ENCODE data around the gene EFEMP2.

Gene EFEMP2

DNA sequence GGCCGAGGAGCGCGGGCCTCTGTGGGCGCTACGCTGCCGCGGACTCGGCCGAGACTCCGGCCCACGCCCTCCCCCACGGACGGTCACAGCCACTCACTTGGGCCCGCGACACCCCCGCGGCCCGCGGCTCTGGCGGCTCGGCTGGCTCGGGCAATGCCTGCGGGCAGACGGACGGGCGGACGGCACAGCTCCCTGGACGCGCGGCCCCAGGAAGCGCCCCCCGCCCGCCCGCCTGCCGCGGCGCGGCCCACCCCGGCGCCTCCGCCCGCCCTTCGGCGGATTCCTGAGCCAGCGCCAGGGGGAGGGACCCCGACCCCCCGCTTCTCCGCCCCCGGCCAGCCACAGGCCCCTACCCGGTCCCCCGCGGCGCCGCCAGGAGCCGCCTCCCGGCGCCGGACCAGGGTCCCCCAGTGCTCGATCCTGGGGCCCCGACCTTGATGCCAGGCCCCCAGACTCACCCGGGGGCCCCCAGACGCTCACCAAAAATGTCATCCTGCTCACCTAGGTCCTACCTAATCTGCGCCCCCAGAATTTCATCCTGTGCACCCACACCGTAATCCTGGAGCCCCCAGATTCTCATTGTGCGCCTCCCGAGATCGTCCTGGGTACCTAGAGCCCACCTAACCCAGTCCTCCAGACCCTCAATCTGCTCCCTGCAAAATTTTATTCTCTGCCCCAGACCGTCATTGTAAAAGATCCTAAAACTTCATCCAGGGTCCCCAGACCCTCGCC, at the start of gene EFEMP2:
EFEMP2 (minus strand) TSS at position 215 of the 732 bp plus-strand sequence. CDS start 446 bp downstream, outside the sequence.
- DNase-seq (ENCODE audit: low spot score): no peak

DNA sequence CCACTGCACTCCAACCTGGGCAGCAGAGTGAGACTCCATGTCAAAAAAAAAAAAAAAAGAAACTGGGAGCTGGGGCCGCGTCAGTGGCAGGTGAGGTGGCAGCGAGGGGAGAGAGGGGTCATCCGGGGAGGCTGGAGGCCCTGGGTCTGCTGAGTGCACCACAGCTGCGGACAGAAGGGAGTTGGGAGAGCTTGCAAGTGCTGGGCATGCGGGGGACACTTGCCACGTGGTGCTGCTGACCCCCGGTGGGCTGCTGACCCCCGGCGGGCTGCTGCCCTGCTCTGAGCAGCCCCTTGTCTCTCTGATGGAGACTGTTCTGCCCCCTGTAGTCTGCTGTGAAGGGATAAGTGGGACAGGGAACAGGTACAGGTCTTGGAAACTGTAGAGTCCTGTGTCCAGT, 49.3 kb upstream of the EFEMP2 start:
- no peak for DNase-seq (ENCODE audit: low spot score)

DNA sequence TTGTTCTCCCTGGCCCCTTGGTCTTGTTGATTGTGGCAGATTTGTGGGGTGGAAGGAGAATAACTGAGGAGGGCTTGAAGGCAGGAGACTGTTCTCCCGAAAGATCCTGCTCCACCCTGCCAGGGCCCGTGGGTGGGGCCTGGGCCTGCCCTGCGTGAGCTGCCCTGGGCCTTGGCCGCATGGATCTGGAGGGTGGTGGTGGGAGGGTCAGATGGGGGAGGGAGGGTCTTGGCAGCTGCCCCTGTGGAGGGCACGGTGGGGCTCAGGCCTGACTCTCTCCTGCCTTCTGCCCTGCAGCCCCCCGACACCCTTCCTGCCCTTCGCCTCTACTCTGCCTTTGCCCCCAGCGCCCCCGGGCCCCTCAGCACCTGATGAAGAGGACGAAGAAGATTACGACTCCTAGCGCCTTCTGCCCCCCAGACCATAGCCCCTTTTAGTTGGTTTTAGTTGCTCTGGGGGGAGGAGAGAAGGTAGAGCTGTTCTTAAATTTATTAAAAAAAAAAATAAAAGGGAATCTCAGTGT, 48.5 kb upstream of the EFEMP2 start:
- no peak for DNase-seq (ENCODE audit: low spot score)

DNA sequence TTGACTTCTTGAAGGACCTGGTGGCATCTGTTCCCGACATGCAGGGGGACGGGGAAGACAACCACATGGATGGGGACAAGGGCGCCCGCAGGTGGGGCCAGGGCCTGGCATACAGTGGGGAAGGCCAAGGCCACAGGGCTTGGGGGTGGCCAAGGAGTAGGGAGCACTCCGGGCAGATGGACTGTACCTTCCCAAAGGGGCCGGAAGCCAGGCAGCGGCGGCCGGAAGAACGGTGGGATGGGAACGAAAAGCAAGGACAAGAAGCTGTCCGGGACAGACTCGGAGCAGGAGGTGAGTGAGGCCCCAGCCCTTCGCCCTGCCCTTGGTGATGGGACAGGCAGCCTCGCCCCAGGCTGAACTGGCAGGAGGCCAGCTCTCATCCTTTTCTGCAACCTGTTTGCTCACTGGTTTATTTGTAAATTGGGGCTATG, 47.8 kb upstream of the EFEMP2 start:
- DNase-seq (ENCODE audit: low spot score): no peak

DNA sequence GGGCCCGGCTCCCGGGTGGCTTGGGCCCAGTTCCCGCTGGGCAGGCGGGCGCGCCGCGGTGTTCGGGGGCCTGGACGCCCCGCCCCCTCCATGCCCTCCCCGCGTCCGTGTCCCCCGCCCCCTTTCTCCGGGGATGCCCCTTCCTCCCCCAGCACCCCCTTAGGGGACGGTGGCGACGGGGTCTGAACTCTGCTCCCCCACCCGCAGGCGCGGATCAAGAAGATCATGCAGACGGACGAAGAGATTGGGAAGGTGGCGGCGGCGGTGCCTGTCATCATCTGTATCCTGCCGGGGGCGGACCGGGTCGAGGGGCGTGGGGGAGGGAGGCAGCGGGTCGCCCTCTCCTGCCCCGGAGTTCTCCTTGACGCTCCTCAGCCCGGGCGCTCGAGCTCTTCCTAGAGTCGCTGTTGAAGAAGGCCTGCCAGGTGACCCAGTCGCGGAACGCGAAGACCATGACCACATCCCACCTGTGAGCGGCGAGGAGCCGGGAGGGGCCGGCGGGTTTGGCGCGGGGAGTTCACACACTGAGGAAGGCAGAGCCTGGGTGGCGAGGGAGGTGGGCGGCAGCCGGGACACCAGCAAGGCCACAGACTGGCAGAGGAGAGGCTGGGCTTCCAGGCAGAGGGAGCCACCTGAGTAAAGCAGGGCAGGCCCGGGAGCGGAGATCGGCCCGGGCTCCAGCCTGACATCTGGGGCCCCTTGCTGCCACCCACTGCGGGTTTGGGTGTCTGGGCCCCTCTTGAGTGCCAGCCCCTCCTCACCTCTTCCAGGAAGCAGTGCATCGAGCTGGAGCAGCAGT, 47.2 kb upstream of the EFEMP2 start:
- peak; percentile 47 for DNase-seq (ENCODE audit: low spot score)

DNA sequence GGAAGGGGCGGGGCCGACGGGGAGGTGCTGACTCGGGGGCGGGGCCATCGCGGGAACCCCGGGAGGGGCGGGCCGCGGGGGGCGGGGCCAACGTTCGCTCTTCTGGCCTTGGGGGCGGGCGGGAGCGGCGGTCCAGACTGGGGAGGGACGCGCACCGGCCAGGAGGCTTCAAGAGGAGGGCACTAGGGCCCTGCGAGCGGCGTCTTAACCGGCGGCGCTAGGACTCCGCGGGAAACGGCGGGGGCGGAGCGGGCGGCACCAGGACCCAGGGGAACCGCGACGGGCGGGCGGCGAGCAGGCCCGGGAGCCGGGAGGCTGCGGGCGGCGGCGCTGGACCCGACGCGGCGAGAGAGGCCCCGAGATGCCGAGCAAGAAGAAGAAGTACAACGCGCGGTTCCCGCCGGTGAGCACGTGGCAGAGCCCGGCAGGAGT, 46.6 kb upstream of the EFEMP2 start, which contains the start of gene DRAP1:
DRAP1 (plus strand) TSS at position 286 of the 432 bp plus-strand sequence; CDS start at position 362, 76 bp downstream.
- peak; percentile 98 for DNase-seq (ENCODE audit: low spot score)

DNA sequence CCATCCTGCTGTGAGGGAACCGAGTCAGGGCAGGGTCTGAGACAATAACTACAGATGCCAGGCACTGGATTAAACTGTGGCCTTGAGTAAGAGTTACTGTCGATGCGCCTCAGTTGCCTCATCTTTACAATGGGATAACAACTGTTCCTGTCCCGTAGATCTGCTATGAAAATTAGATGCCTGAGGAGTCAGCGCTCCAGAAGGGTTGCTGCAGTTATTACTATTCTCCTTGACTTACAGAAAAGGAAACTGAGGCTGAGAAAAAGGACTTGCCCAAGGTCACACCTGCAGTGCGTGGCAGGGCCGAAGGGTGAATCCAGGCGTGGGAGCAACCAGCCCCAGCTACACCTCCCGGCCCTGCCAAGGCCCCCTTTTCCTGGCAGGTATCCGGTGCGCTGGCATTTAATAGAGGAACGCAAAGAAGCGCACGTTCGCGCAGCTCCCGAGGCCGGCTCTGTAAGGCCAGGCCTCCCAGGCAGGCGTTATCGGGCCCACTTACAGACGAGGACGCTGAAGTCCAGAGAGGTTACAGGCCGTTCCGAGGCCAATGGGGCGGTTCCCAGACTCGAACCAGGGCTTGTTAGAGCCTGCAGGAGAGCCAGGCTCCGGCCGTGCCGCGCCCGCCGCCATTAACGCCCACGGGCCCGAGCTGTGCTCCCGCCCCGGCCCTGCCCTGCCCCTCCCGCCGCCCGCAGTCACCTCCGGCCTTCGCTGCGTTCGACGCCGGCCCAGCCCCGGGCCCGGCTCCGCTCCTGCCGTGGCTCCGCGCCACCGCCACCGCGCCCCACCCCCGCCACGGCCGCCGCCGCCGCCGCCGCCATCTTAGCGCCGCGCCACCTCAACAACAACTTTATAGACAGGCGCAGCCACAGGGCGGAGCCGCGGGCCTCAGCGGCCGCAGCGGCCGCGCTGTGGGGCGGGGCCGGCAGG, 45.9 kb upstream of the EFEMP2 start, which contains the start of gene C11orf68:
C11orf68 (minus strand) TSS at position 852 of the 930 bp plus-strand sequence; CDS start at position 821, 31 bp downstream.
- DNase-seq (ENCODE audit: low spot score): no peak

DNA sequence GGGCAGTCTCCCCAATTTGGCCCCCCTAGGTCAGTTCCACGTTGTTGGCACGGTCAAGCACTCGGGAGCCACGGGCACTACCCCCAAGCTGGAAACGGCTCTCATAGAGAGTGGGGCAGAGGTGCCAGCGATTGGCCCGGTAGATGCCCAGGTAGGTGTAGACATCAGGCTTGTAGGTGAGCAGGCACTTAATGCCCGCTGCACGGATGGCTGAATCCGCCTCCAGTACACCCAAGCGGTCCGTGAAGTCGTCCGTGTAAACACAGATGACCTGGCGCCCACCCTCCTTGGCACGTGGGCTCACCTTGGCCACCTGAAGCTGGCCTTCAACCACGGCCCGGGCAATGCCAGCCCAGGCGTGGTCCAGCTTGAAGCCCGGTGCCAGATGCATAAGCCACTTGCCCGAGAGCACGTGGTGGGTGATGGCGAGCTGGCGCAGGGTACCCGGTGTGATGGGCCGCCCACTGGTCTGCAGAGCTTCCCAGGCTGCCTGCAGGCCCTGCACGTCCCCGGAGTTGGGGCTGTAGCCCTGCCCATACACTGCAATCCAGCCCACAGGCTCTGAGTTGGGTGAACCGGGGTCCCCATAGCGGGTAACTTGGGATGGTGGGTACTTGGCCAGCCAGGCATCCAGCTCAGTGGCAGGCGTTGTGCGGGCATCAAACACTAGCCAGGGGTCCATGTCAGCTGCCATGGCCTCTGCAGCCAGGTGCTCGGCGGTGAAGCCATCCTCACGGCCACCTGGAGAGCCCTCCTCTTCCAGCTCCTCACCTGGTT, 45.0 kb upstream of the EFEMP2 start:
- DNase-seq (ENCODE audit: low spot score): no peak

DNA sequence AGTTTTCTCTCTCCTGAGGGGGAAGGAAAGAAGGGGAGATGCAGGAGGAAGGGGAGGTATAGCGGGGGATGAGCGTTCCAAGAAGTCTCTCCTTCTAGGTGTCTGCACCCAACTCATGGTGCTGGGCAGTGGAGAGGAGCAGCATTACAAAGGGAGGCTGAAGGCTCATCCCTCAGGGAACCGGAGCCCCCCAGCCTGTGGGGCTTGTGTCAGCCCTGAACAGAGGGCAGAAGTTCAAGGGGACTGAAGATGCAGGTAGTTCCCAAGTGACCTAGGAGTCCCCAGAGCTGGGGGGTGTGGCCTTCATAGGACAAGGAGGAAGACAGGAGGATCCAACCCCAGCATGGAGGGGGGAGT, 44.5 kb upstream of the EFEMP2 start:
- no peak for DNase-seq (ENCODE audit: low spot score)

DNA sequence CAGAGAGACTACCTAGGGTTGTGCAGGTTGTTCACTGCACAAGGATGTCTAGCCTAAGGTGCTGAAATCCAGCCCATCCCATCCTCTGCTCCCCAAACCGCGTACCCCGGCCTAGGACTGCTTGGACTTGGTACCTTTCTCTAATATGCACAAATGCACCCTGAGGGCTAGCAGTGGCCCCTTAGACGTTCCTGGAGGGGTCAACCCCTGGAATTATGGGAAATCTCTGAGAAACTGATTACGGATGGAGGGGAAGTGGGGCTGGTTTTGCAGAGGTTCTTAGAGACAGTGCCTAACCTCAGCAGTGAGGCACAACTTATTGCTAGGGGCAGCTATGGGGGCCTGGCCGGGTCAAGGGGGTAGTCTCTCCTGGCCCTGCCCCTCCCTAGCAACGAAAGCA, 43.8 kb upstream of the EFEMP2 start:
- no peak for DNase-seq (ENCODE audit: low spot score)

DNA sequence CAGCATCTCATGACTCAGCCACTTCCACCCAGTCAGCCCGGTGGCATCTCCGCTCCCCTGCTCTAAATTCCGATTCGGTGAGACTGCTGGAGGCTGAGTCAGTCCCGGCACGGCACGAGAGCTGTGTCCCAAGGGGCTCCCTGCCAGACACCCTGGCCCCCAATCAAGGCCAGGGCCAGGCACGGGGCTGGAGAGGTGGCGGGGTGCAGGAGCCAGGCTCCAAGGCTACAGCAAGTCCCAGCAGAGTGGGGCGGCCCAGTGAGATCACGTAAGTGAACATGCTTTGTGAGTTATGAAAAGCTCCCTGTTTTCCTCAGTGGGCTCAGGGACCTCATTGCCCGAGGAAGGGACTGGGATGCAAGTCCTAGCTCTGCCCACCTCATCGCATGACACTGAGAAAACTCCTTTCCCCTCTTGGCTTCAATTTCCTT, 43.2 kb upstream of the EFEMP2 start:
- no peak for DNase-seq (ENCODE audit: low spot score)

DNA sequence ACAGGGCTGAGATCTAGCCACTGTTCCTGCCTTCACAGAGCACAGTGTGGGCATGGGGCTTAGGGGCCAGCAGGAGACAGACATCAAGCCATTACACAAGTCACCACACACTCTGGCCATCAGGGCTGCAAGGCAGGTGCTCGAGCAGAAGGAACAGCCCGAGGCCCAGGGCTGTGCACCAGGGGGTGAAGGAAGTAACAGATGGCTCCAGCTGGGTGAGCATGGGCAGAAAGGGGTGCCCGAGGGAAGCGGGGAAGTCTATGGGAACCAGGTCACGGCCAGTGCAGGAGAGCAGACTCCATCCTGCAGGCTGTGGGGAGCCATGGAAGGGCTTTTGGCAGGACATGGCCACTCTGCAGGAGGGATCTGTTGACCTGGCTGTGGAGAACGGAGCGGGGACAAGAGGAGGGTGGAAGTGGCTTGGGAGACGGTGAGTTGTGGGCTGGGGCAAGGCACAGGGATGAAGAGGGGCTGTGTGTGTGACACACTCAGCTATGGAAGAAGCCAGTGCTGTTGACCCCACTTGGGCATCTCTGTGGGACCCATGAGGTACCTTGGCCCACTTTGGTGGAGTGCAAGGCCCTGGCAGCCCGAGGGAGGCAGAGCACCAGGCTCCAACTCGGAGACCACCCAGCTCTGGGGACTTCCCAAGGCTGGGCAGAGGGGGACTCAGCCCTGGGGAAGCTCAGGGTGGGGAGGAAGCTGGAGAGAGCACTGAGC, 42.7 kb upstream of the EFEMP2 start:
- no peak for DNase-seq (ENCODE audit: low spot score)

DNA sequence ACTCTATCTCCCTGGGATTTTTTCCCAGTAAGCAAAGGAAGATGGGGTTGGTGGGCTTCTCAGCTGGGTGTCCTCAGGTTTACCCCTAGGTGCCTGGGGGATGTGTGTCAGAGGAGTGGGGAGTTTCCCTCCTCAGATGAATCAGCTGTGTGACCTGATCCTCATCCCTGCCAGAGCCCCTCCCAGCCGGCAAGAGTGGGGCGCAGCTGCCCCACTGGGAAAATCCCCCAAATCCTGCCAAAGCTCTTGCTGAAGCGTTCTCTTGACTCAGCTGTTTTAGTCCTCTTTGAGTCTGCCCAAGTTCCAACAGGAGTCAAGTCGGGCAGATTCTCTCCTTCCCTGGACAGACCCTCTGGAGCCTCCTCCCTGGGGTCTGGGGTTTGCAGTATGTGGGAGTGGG, 40.2 kb upstream of the EFEMP2 start:
- no peak for DNase-seq (ENCODE audit: low spot score)

DNA sequence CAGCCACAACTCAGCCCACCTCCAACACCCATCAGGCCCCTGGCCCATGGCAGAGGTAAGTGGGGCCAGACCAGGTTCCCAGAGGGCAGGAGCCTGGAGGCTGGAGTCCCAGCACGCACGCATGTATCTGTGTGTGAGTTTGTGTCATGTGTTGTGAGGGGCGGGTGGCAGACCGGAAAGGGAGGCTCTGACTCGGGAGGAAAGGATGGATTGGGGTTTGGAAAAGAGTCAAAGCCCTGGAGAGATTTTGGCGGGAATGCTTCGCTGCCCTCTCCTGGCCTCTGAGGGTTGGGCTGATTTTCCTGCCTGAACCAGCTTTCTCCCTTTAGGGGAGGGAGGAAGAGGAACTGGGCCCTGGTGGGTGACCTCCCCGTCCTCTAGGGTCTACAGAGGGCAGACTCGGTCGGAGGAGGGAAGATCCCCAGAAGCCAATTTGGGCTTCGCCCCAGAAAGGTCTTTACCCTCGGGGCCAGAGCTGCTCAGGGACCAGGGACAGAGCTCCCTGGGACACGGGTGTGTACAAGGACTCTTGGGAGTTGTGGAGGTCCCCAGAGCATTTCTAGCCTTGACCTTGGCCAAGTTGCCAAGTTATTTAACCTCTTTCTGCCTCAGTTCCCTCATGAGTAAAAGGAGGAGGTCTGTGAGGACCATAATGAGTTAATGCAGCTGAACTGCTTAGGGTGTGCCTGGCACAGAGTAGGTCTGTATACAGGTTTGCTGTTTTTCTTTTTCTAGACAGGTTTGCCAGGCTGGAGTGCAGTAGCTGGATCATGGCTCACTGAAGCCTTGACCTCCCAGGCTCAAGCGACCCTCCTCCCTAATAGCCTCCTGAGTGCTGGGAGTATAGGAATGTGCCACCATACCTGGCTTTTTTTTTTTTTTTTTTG, 39.3 kb upstream of the EFEMP2 start:
- DNase-seq (ENCODE audit: low spot score): no peak

DNA sequence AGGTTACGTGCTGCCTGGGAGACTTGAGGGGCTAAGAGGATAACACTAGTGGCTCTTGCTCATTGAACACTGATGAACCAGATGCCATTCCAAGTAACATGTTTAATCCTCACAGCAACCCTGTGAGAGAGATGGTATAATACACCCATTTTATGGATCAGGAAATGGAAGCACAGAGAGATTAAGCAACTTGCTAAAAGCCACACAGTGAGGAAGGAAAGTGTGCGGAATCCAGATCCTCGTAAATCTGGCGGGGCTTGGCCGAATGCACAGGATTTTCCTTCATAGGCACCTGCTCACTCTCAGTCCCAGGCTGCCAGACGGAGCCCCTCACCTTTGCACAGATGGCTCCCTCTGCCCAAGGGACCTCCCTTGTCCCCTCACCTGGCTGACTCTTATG, 35.3 kb upstream of the EFEMP2 start:
- DNase-seq (ENCODE audit: low spot score): no peak

DNA sequence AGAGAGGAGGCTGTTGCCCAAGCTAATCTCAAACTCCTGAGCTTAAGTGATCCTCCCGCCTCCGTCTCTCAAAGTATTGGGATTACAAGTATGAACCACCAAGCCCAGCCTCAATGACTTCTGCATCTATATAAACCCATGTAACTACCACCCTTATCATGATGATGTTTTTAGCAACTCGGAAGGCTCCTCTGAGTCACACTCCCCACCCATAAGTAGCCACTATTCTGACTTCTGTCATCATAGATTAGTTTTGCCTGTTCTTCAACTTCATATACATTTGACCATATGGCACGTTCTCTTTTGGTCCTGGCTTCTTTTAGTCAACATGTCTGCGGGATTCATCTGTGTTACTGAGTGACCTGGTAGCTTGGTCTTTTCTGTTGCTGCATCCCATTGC, 34.0 kb upstream of the EFEMP2 start:
- DNase-seq (ENCODE audit: low spot score): no peak

DNA sequence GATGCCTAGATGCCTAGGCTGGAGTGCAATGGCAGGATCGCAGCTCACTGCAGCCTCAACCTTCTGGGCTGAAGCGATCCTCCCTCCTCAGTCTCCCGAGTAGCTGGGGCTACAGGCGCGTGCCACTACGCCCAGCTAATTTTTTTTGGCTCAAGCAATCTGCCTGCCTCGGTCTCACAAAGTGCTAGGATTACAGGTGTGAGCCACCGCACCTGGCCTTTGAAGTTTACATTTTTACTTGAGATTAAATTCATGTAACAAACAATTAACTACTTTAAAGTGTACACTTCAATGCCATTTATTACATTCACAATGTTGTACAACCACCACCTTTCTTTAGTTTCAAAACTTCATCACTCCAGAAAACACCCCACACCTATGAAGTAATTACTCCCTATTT, 31.1 kb upstream of the EFEMP2 start:
- DNase-seq (ENCODE audit: low spot score): no peak

DNA sequence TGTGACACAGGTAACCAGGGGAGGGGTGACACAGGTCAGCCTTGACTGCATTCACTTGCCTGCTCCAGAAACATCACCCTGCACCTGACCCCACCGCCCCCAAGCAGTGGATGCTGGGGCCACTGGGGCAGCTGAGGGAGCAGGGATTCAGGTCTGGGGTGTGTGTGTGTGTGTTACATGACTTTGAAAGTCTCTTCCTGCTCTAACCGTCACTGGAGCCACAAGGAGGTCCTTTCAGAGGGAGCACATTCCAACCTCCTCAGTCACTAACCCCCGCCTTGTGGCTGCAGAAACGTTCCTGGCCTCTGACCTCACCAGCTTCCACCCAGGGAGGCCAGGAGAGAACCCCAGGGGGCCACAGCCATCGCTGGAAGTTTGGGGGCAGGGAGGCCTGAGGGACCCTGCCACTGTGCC, 30.5 kb upstream of the EFEMP2 start:
- DNase-seq (ENCODE audit: low spot score): no peak

DNA sequence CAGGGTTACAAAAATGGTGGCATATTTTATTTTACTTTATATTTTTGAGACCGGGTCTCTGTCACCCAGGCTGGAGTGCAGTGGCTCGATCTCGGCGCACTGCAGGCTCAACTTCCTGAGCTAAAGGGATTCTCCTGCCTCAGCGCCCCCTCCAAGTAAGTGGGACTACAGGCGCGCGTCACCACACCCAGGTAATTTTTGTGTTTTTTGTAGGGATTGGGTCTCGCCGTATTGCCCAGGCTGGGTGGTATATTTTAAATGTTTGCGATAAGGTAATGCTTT, 28.2 kb upstream of the EFEMP2 start:
- no peak for DNase-seq (ENCODE audit: low spot score)

Measured in CD4-positive, alpha-beta T cell treated with Interleukin-15 for 4 hours (primary cell).